Glutamatergic neuron (in vitro differentiated cells): ENCODE results near the gene TIMM44. TPM values are rescaled to one million over a fixed set of nuclear protein-coding genes. Genes with fewer than 3 reads are reported as not detected.
A peak's percentile ranks its signal among the peaks of the same experiment; 100 is the strongest.
"Not testable (repeated sequence)": the region's sequence is repeated elsewhere in the genome, so short reads cannot be mapped to it uniquely, and the experiment has no call there.

ENCODE experiments used
- DNase-seq: peaks from one replicate; pipeline ENCODE4 v3.0.0; 2022
- H3K27ac Mint-ChIP-seq: one replicate; pipeline ENCODE4 v1.8.0; 2020; ENCODE audit warnings: mild to moderate bottlenecking, mixed read lengths, inconsistent platforms; ENCODE audit not compliant: unreplicated experiment
- H3K27me3 Mint-ChIP-seq: one replicate; pipeline ENCODE4 v1.8.0; 2020; ENCODE audit warnings: mild to moderate bottlenecking, moderate library complexity, mixed read lengths, inconsistent platforms; ENCODE audit not compliant: unreplicated experiment
- H3K36me3 Mint-ChIP-seq: one replicate; pipeline ENCODE4 v1.8.0; 2020; ENCODE audit warnings: mild to moderate bottlenecking, mixed read lengths, inconsistent platforms; ENCODE audit not compliant: unreplicated experiment
- H3K4me1 Mint-ChIP-seq: one replicate; pipeline ENCODE4 v1.8.0; 2020; ENCODE audit warnings: mild to moderate bottlenecking, low read depth, mixed read lengths, inconsistent platforms; ENCODE audit not compliant: unreplicated experiment
- H3K4me3 Mint-ChIP-seq: one replicate; pipeline ENCODE4 v1.8.0; 2020; ENCODE audit warnings: mild to moderate bottlenecking, mixed read lengths, inconsistent platforms; ENCODE audit not compliant: unreplicated experiment
- H3K9me3 Mint-ChIP-seq: one replicate; pipeline ENCODE4 v1.8.0; 2020; ENCODE audit warnings: mild to moderate bottlenecking, moderate library complexity, mixed read lengths, inconsistent platforms; ENCODE audit not compliant: unreplicated experiment
- total RNA-seq: library from RNA; stranded (reverse); fragmentation: NEBNext Ultra II Directional; extraction: Animal tissue kit (Norgen Biotek cat#: 25700); gene quantifications from one replicate; pipeline ENCODE4 v1.2.1, GENCODE V29; 2021; ENCODE audit not compliant: unreplicated experiment
- TF ChIP-seq, protein P1 (sequence below): fragments of 200-600 bp; sonication (generic); IDR thresholded peaks from one replicate; pipeline ENCODE4 v1.5.0; 2021; ENCODE audit not compliant: partially characterized antibody, unreplicated experiment

The TIMM44 gene
- total RNA-seq, 1 donor from 2014 or later, result 109 TPM

DNA sequence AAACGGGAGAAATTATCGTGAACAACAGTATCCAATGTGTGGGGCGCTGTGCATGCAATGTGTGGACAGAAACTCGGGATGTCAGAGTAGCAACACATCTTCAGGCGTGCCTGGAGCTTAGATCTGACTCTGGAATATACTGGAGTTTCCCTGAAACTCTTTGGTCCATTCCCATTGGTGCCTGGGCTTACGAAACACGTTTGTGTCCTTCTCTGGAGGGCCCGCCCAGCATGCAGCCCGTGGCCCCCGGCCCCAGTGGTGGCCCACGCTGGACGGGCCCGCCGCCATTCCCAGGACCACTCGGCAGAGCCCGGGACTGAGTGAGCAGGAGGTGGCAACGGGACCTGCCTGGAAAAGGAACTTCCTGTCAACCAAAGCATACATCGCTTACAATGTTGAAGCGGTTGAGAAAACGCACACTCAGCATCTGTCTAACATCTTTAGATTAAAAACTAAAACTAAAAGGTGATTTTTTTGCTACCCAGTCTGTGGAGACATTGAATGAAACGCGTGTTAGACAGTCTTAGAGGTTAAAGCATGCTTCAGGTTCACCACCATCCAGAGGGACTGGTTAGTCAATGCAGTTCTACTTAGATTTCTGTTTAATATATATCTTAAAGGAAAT is 19.3 kb upstream of the TIMM44 start:
- Mint-ChIP-seq H3K4me1 (peaks cover 3% of the 10 kb centered on the region), H3K9me3 (peaks cover 5% of the 10 kb centered on the region), H3K27ac (peak overlapping the region; percentile 64), H3K27me3 (peaks cover 9% of the 10 kb centered on the region), H3K4me3 (no peak overlapping the region), H3K36me3 (peaks cover 5% of the 10 kb centered on the region)
- TF ChIP-seq, protein P1, sequence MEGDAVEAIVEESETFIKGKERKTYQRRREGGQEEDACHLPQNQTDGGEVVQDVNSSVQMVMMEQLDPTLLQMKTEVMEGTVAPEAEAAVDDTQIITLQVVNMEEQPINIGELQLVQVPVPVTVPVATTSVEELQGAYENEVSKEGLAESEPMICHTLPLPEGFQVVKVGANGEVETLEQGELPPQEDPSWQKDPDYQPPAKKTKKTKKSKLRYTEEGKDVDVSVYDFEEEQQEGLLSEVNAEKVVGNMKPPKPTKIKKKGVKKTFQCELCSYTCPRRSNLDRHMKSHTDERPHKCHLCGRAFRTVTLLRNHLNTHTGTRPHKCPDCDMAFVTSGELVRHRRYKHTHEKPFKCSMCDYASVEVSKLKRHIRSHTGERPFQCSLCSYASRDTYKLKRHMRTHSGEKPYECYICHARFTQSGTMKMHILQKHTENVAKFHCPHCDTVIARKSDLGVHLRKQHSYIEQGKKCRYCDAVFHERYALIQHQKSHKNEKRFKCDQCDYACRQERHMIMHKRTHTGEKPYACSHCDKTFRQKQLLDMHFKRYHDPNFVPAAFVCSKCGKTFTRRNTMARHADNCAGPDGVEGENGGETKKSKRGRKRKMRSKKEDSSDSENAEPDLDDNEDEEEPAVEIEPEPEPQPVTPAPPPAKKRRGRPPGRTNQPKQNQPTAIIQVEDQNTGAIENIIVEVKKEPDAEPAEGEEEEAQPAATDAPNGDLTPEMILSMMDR, result no peak
- DNase-seq, result no peak

- Mint-ChIP-seq H3K4me3 (peak overlapping the region; percentile 52), H3K9me3 (peaks cover 6% of the 10 kb centered on the region), H3K4me1 (peaks cover 3% of the 10 kb centered on the region), H3K27ac (peak overlapping the region; percentile 64), H3K36me3 (no peaks in the 10 kb centered on the region), H3K27me3 (peaks cover 7% of the 10 kb centered on the region)
- TF ChIP-seq, protein P1, result no peak
- no peak for DNase-seq
Observed at GRCh38 chr19:7961920-7962626, 18.6 kb upstream of the TIMM44 start.

GRCh38 chr19:7961082-7961481 is 17.6 kb upstream of the TIMM44 start:
- H3K27ac Mint-ChIP-seq, H3K36me3 Mint-ChIP-seq: not testable (repeated sequence)

DNA sequence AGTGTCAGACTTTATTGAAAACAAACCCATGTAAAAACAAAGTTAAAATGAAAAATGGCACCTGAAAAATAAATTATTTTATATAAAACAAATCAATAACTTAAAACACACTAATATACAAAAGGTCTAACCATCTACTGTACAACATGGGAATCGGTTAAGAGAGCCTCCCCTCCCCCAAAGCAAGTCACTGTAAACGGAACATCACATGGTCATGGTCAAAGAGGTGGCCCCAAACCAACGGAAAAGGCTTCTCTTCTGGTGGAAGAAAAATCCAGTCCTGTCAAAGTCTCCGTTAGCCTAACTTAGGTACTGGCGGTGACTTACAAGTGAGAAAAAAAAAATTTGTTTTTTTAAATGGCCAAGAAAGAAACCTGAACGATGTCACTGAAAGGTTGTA is 15.7 kb upstream of the TIMM44 start:
- no peak for DNase-seq
- Mint-ChIP-seq H3K9me3 (peaks cover 6% of the 10 kb centered on the region), H3K4me1 (peaks cover 7% of the 10 kb centered on the region), H3K27ac (no peak overlapping the region), H3K4me3 (no peak overlapping the region), H3K36me3 (no peaks in the 10 kb centered on the region), H3K27me3 (peaks cover 6% of the 10 kb centered on the region)
- TF ChIP-seq, protein P1, result no peak

More at GRCh38 chr19:7961082-7961481, 17.6 kb upstream of the TIMM44 start:
- H3K4me1 Mint-ChIP-seq, H3K9me3 Mint-ChIP-seq, H3K27me3 Mint-ChIP-seq, DNase-seq, H3K4me3 Mint-ChIP-seq: not testable (repeated sequence)

DNA sequence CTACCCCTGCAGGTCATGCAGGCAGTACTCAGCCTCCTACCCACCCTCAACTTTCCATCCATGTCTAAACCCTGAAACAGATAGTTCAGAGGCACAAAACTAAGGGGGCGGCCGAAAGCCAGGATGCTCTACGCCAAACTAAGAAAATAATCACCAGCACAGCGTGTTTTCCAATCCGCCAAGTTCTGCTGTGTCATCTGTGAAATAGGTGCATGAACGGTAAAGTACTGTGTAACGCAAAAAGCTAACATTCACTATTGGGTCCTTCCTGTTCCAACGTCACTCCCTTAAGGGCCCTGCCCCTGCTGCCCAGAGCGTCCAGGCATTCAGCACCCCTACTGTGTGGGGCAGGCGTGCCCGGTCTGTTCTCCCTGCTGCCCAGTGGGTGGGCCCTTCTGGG is 12.2 kb upstream of the TIMM44 start:
- no peak overlapping the region for H3K27ac Mint-ChIP-seq
- peaks cover 3% of the 10 kb centered on the region for H3K9me3 Mint-ChIP-seq
- peaks cover 9% of the 10 kb centered on the region for H3K27me3 Mint-ChIP-seq
- no peak overlapping the region for H3K4me3 Mint-ChIP-seq
- H3K4me1 Mint-ChIP-seq, result peaks cover 14% of the 10 kb centered on the region
- TF ChIP-seq, protein P1, result no peak
- no peaks in the 10 kb centered on the region for H3K36me3 Mint-ChIP-seq
- no peak for DNase-seq
